Measurements from ENCODE around the gene MAGI2.

Gene MAGI2

GRCh38 chr7:79290398-79290797, 163.1 kb downstream of the MAGI2 start:
- Histone ChIP-seq H3K9me2 (replicated peaks; ENCODE audit: insufficient read depth, low read length) (no peaks in the 10 kb centered on the region), H3K9ac (ENCODE audit: low read length) (no peak overlapping the region), H3F3A (ENCODE audit: insufficient read depth) (no peaks in the 10 kb centered on the region), H4K20me1 (ENCODE audit: low read depth, low read length) (no peaks in the 10 kb centered on the region), H3K27ac (ENCODE audit: low read depth, low read length) (no peak overlapping the region), H3K9me3 (ENCODE audit: insufficient read depth, low read length) (no peaks in the 10 kb centered on the region), H3K4me2 (ENCODE audit: low read depth, low read length, poor library complexity, severe bottlenecking) (no peak overlapping the region), H3K4me3 (ENCODE audit: insufficient read depth, low read length, poor library complexity, severe bottlenecking) (no peak overlapping the region), H3K79me2 (ENCODE audit: insufficient read depth, low read length) (no peaks in the 10 kb centered on the region), H3K36me3 (ENCODE audit: low read length) (no peaks in the 10 kb centered on the region), H3K27me3 (ENCODE audit: low read length) (no peaks in the 10 kb centered on the region), H2AFZ (ENCODE audit: low read depth, low read length, severe bottlenecking) (no peak overlapping the region)
- TF ChIP-seq, protein P1, sequence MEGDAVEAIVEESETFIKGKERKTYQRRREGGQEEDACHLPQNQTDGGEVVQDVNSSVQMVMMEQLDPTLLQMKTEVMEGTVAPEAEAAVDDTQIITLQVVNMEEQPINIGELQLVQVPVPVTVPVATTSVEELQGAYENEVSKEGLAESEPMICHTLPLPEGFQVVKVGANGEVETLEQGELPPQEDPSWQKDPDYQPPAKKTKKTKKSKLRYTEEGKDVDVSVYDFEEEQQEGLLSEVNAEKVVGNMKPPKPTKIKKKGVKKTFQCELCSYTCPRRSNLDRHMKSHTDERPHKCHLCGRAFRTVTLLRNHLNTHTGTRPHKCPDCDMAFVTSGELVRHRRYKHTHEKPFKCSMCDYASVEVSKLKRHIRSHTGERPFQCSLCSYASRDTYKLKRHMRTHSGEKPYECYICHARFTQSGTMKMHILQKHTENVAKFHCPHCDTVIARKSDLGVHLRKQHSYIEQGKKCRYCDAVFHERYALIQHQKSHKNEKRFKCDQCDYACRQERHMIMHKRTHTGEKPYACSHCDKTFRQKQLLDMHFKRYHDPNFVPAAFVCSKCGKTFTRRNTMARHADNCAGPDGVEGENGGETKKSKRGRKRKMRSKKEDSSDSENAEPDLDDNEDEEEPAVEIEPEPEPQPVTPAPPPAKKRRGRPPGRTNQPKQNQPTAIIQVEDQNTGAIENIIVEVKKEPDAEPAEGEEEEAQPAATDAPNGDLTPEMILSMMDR (IDR thresholded peaks at IDR 0.05; ENCODE audit: insufficient read depth, low read length, poor library complexity, severe bottlenecking): no peak
- no peak for TF ChIP-seq EZH2phosphoT487 (conservative IDR thresholded peaks at IDR 0.05; ENCODE audit: low read length)

GRCh38 chr7:79288655-79289054, 164.8 kb downstream of the MAGI2 start:
- Histone ChIP-seq H3K27me3 (ENCODE audit: low read length) (no peaks in the 10 kb centered on the region), H2AFZ (ENCODE audit: low read depth, low read length, severe bottlenecking) (no peak overlapping the region), H3K79me2 (ENCODE audit: insufficient read depth, low read length) (no peaks in the 10 kb centered on the region), H3K9me2 (replicated peaks; ENCODE audit: insufficient read depth, low read length) (no peaks in the 10 kb centered on the region), H4K20me1 (ENCODE audit: low read depth, low read length) (no peaks in the 10 kb centered on the region), H3K9ac (ENCODE audit: low read length) (no peak overlapping the region), H3K9me3 (ENCODE audit: insufficient read depth, low read length) (no peaks in the 10 kb centered on the region), H3K4me3 (ENCODE audit: insufficient read depth, low read length, poor library complexity, severe bottlenecking) (no peak overlapping the region), H3K27ac (ENCODE audit: low read depth, low read length) (no peak overlapping the region), H3K36me3 (ENCODE audit: low read length) (no peaks in the 10 kb centered on the region), H3F3A (ENCODE audit: insufficient read depth) (no peaks in the 10 kb centered on the region), H3K4me2 (ENCODE audit: low read depth, low read length, poor library complexity, severe bottlenecking) (no peak overlapping the region)
- TF ChIP-seq, protein P1 (IDR thresholded peaks at IDR 0.05; ENCODE audit: insufficient read depth, low read length, poor library complexity, severe bottlenecking): no peak
- no peak for TF ChIP-seq EZH2phosphoT487 (conservative IDR thresholded peaks at IDR 0.05; ENCODE audit: low read length)

GRCh38 chr7:79287981-79288380, 165.5 kb downstream of the MAGI2 start:
- Histone ChIP-seq H3K36me3 (ENCODE audit: low read length) (no peaks in the 10 kb centered on the region), H3K9ac (ENCODE audit: low read length) (no peak overlapping the region), H2AFZ (ENCODE audit: low read depth, low read length, severe bottlenecking) (no peak overlapping the region), H3K4me2 (ENCODE audit: low read depth, low read length, poor library complexity, severe bottlenecking) (no peak overlapping the region), H3K4me3 (ENCODE audit: insufficient read depth, low read length, poor library complexity, severe bottlenecking) (no peak overlapping the region), H3K27me3 (ENCODE audit: low read length) (no peaks in the 10 kb centered on the region), H3K79me2 (ENCODE audit: insufficient read depth, low read length) (no peaks in the 10 kb centered on the region), H3F3A (ENCODE audit: insufficient read depth) (no peaks in the 10 kb centered on the region), H3K9me2 (replicated peaks; ENCODE audit: insufficient read depth, low read length) (no peaks in the 10 kb centered on the region), H3K27ac (ENCODE audit: low read depth, low read length) (no peak overlapping the region), H3K9me3 (ENCODE audit: insufficient read depth, low read length) (no peaks in the 10 kb centered on the region), H4K20me1 (ENCODE audit: low read depth, low read length) (no peaks in the 10 kb centered on the region)
- TF ChIP-seq, protein P1 (IDR thresholded peaks at IDR 0.05; ENCODE audit: insufficient read depth, low read length, poor library complexity, severe bottlenecking): no peak
- no peak for TF ChIP-seq EZH2phosphoT487 (conservative IDR thresholded peaks at IDR 0.05; ENCODE audit: low read length)
